SK-N-SH (cell line): ENCODE measurements around the gene TECPR1. TPM values are rescaled to one million over a fixed set of nuclear protein-coding genes. Genes with fewer than 3 reads are reported as not detected.

Experiments
- CTCF ChIA-PET: fragments of 300-600, 350-600 bp; formaldehyde crosslinking; extraction: SDS; loops from one replicate; lab custom pipeline; 2021; lab: Yijun Ruan, JAX
- POLR2A ChIA-PET: fragments of 350-600 bp; sonication (Branson Sonifier 250); formaldehyde crosslinking; extraction: SDS; loops from one replicate; lab custom pipeline; 2020; ENCODE audit warnings: antibody characterized with exemption, inconsistent platforms; lab: Yijun Ruan, JAX
- DNase-seq: peaks from one replicate; pipeline ENCODE4 v3.0.0; 2012
- H2AFZ ChIP-seq: fragments of 200-600 bp; sonication (generic); 2 replicates; pipeline ENCODE4 v1.8.1; 2016; ENCODE audit warnings: antibody characterized with exemption, mild to moderate bottlenecking, low read depth
- H3F3A ChIP-seq: fragments of 200-600 bp; sonication (generic); replicated peaks from 2 replicates; pipeline ENCODE3; 2016; ENCODE audit warnings: antibody characterized with exemption, mild to moderate bottlenecking; ENCODE audit not compliant: insufficient read depth
- H3K27ac ChIP-seq, 2 experiments: fragments of 200-500 bp in 1 of 2; fragments of 200-600 bp in 1 of 2; sonication (Bioruptor generic) in 1 of 2; sonication (generic), shearing (Covaris generic) in 1 of 2; 2 replicates each; pipeline versions ENCODE4 v1.5.1 to v1.6.1; 2014 to 2016; ENCODE audit warnings: low read depth in 2 of 2, inconsistent platforms in 1 of 2, low read length in 1 of 2, mild to moderate bottlenecking in 1 of 2, mixed read lengths in 1 of 2
- H3K27me3 ChIP-seq: fragments of 200-600 bp; sonication (generic), shearing (Covaris generic); 2 replicates; pipeline ENCODE4 v1.6.1; 2016; ENCODE audit warnings: mixed run types; ENCODE audit not compliant: insufficient read depth
- H3K36me3 ChIP-seq, 2 experiments: fragments of 200-500 bp in 1 of 2; fragments of 200-600 bp in 1 of 2; sonication (Bioruptor generic) in 1 of 2; sonication (generic) in 1 of 2; replicated peaks in 1 of 2; 2 replicates each; pipeline versions ENCODE3 to v1.5.1; 2014 to 2016; ENCODE audit warnings: low read length in 1 of 2, mild to moderate bottlenecking in 1 of 2; ENCODE audit not compliant: insufficient read depth in 2 of 2, control insufficient read depth in 1 of 2
- H3K4me1 ChIP-seq, 2 experiments: fragments of 200-500 bp in 1 of 2; fragments of 200-600 bp in 1 of 2; sonication (Bioruptor generic) in 1 of 2; sonication (generic), shearing (Covaris generic) in 1 of 2; 2 replicates each; pipeline versions ENCODE4 v1.5.1 to v1.6.1; 2014 to 2016; ENCODE audit warnings: low read depth in 1 of 2, low read length in 1 of 2, mixed run types in 1 of 2; ENCODE audit not compliant: insufficient read depth in 2 of 2, control insufficient read depth in 1 of 2
- H3K4me2 ChIP-seq: fragments of 200-600 bp; sonication (generic), shearing (Covaris generic); 2 replicates; pipeline ENCODE4 v1.6.1; 2017; ENCODE audit warnings: mixed run types
- H3K4me3 ChIP-seq, 2 experiments: fragments of 200-500 bp in 1 of 2; fragments of 200-600 bp in 1 of 2; sonication (Bioruptor generic) in 1 of 2; sonication (generic), shearing (Covaris generic) in 1 of 2; 2 replicates each; pipeline versions ENCODE4 v1.5.1 to v1.8.1; 2014 to 2016; ENCODE audit warnings: low read depth in 2 of 2, inconsistent platforms in 1 of 2, low read length in 1 of 2, mild to moderate bottlenecking in 1 of 2, mixed read lengths in 1 of 2, moderate library complexity in 1 of 2
- H3K79me2 ChIP-seq: fragments of 200-600 bp; sonication (generic); 2 replicates; pipeline ENCODE4 v1.8.1; 2017; ENCODE audit warnings: mild to moderate bottlenecking; ENCODE audit not compliant: insufficient read depth
- H3K9ac ChIP-seq: fragments of 200-600 bp; sonication (generic); 2 replicates; pipeline ENCODE4 v1.6.1; 2017; ENCODE audit warnings: mixed run types
- H3K9me2 ChIP-seq: fragments of 200-600 bp; sonication (generic); 2 replicates; pipeline ENCODE4 v1.6.1; 2017; ENCODE audit warnings: mixed run types
- H3K9me3 ChIP-seq: fragments of 200-600 bp; sonication (generic); 2 replicates; pipeline ENCODE4 v1.6.1; 2017; ENCODE audit warnings: mixed run types, mild to moderate bottlenecking, moderate library complexity
- H4K20me1 ChIP-seq: fragments of 200-600 bp; sonication (generic); 2 replicates; pipeline ENCODE4 v1.6.1; 2017; ENCODE audit warnings: mild to moderate bottlenecking, mixed run types; ENCODE audit not compliant: insufficient read depth
- CHD2 ChIP-seq: fragments of 150-350 bp; IDR thresholded peaks from 2 replicates; pipeline ENCODE4 v1.6.1; 2018; ENCODE audit warnings: low read length; ENCODE audit not compliant: partially characterized antibody
- ELF1 ChIP-seq: IDR thresholded peaks from 2 replicates; pipeline ENCODE4 v1.4.0; 2012
- EZH2phosphoT487 ChIP-seq: fragments of 200-600 bp; sonication (generic); IDR thresholded peaks from 2 replicates; pipeline ENCODE4 v1.6.1; 2017; ENCODE audit warnings: low read depth, mixed run types, mild to moderate bottlenecking, antibody characterized with exemption, moderate library complexity, borderline replicate concordance
- FOXJ3 ChIP-seq: sonication (generic); formaldehyde crosslinking; IDR thresholded peaks from 2 replicates; pipeline ENCODE4 v1.5.1; 2020; ENCODE audit warnings: mild to moderate bottlenecking, missing genetic modification reagents
- GATA2 ChIP-seq: sonication (generic); formaldehyde crosslinking; IDR thresholded peaks from 2 replicates; pipeline ENCODE4 v1.5.0; 2020; ENCODE audit warnings: mild to moderate bottlenecking, missing genetic modification reagents
- IRF3 ChIP-seq: fragments of 150-350 bp; IDR thresholded peaks from 2 replicates; pipeline ENCODE4 v1.6.1; 2016; ENCODE audit warnings: mild to moderate bottlenecking, low read depth, low read length
- MAX ChIP-seq: IDR thresholded peaks from 2 replicates; pipeline ENCODE4 v1.4.0; 2012; ENCODE audit warnings: low read depth
- NFIC ChIP-seq: IDR thresholded peaks from 2 replicates; pipeline ENCODE4 v1.4.0; 2012; ENCODE audit warnings: borderline replicate concordance
- NRF1 ChIP-seq: IDR thresholded peaks from 2 replicates; pipeline ENCODE4 v1.6.1; 2012; ENCODE audit warnings: low read depth, mild to moderate bottlenecking, low read length
- RAD21 ChIP-seq: IDR thresholded peaks from 2 replicates; pipeline ENCODE4 v1.6.1; 2012; ENCODE audit warnings: mild to moderate bottlenecking, low read length
- RCOR1 ChIP-seq: fragments of 150-350 bp; IDR thresholded peaks from 2 replicates; pipeline ENCODE4 v1.6.1; 2017; ENCODE audit warnings: antibody characterized with exemption, low read length
- RXRA ChIP-seq: IDR thresholded peaks from 2 replicates; pipeline ENCODE4 v1.4.0; 2012; ENCODE audit warnings: low read depth, mild to moderate bottlenecking, borderline replicate concordance
- SIN3A ChIP-seq: IDR thresholded peaks from 2 replicates; pipeline ENCODE4 v1.6.1; 2012; ENCODE audit warnings: low read depth, mild to moderate bottlenecking, low read length, moderate library complexity, borderline replicate concordance
- SMC3 ChIP-seq: IDR thresholded peaks from 2 replicates; pipeline ENCODE4 v1.6.1; 2012; ENCODE audit warnings: low read depth, low read length, improper control_type of control experiment
- TAF1 ChIP-seq: IDR thresholded peaks from 2 replicates; pipeline ENCODE4 v1.6.1; 2012; ENCODE audit warnings: low read depth, mild to moderate bottlenecking, low read length, moderate library complexity, borderline replicate concordance
- TCF12 ChIP-seq: IDR thresholded peaks from 2 replicates; pipeline ENCODE4 v1.4.0; 2012
- WGBS: methylation state at CpG from one replicate; pipeline ENCODE4 v1.1.6; 2017; ENCODE audit warnings: low lambda C conversion rate; 5-methylcytosine and 5-hydroxymethylcytosine counted together
- polyA plus RNA-seq, 3 experiments: library from polyadenylated mRNA; depleted of rRNA; stranded (reverse); fragments of >200 nt; gene quantifications; 2 replicates each; pipeline ENCODE4 v1.2.3, GENCODE V29; 2012

TECPR1 gene
- polyA plus RNA-seq, 1 of the 3 experiments (the other 2 are of a cell fraction): 6.8 TPM

GRCh38 chr7:98251601-98252424 lies at the start of gene TECPR1 (continued):
- TF ChIP-seq RCOR1 (no peak), CHD2 (no peak), ELF1 (peak; percentile 97), GATA2 (no peak), MAX (no peak), TCF12 (no peak), NRF1 (no peak), SIN3A (no peak), IRF3 (no peak), EZH2phosphoT487 (no peak), RAD21 (no peak), NFIC (no peak; the same call in 1 of the 2 replicates)

GRCh38 chr7:98300595-98301372 lies 48.8 kb upstream of the TECPR1 start:
- Histone ChIP-seq H3K36me3 (peaks cover 2 to 3% of the 10 kb centered on the region in 2 experiments), H3K9me3 (no peaks in the 10 kb centered on the region), H3F3A (no peaks in the 10 kb centered on the region), H3K27me3 (no peaks in the 10 kb centered on the region), H3K4me3 (no peak overlapping the region), H3K4me2 (no peak overlapping the region), H4K20me1 (no peaks in the 10 kb centered on the region), H3K79me2 (no peaks in the 10 kb centered on the region), H3K9me2 (no peaks in the 10 kb centered on the region), H3K9ac (no peak overlapping the region), H3K27ac (no peak overlapping the region), H2AFZ (no peak overlapping the region), H3K4me1 (peaks cover 0 to 1% of the 10 kb centered on the region in 2 experiments; a peak in 1 of 4 replicates)
- DNase-seq: peak; percentile 51
- CTCF ChIA-PET: interaction anchor here (0.6 to 11.1 kb wide), 3 partner anchors 57 to 120 kb away, joined by 3 to 108 read pairs (median 17); partner anchors contain the start of gene BAIAP2L1
- POLR2A ChIA-PET: no interaction called here
- 91% methylated on average over 23 of the region's 26 CpGs for WGBS
- TF ChIP-seq FOXJ3 (CRISPR knock-in tag) (no peak), GATA2 (no peak), RXRA (no peak), RCOR1 (no peak), RAD21 (no peak), TCF12 (no peak), TAF1 (no peak), SMC3 (no peak)
